Activated gamma-delta T cell treated with Interleukin-2 at 50 U/mL for 16 hours (primary cell): ENCODE measurements around the gene PLEKHN1.

ENCODE experiments used
- DNase-seq: peaks from one replicate; pipeline ENCODE4 v3.0.0-alpha.2; 2020

PLEKHN1 gene

GRCh38 chr1:931380-932172 lies 34.7 kb upstream of the PLEKHN1 start:
- DNase-seq, result no peak

GRCh38 chr1:932173-932510 lies 34.1 kb upstream of the PLEKHN1 start:
- DNase-seq, result no peak

- no peak for DNase-seq
Observed at GRCh38 chr1:932776-933602, 33.3 kb upstream of the PLEKHN1 start.

GRCh38 chr1:933603-933940 lies 32.7 kb upstream of the PLEKHN1 start:
- DNase-seq, result no peak

GRCh38 chr1:934991-935750 lies 31.1 kb upstream of the PLEKHN1 start:
- no peak for DNase-seq

DNA sequence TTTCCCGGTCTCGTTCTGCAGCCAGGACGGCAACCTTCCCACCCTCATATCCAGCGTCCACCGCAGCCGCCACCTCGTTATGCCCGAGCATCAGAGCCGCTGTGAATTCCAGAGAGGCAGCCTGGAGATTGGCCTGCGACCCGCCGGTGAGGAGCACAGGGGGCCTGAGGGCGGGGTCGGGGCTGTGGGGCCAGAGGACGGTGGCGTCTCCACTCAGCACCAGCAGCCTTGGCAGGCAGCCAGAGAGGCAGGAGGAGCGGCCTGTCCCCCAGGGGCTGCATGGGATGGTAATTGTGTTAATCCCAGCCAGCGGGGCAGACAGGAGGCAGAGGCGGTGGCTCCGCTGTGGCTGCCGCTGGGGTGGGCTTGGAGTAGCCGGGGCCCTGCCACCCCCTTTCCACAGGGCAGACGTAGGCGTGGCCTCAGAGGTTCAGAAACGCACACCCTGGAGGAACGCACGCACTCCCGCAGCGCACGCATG lies 30.5 kb upstream of the PLEKHN1 start:
- DNase-seq, result no peak

GRCh38 chr1:936348-937264 lies 29.7 kb upstream of the PLEKHN1 start:
- no peak for DNase-seq

DNA sequence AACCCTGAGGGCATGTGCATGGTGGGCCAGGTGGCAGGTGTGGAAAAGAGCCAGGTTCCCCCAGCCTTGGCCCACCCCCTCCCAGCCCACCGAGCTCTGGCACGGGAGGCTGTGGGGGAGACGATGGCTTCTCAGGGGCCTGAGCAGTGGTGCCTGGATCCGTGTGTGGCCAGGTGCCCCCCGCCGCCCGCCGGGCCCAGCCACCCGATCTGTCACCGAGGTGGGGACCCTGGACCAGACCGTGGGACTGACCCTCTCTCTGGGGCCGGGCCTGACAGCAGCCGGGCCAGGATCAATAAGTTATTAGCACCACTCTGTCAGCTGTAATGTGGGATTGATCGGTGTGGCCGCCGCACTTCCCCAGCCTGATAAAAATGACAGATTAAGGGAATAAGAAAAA lies 28.8 kb upstream of the PLEKHN1 start:
- no peak for DNase-seq

DNA sequence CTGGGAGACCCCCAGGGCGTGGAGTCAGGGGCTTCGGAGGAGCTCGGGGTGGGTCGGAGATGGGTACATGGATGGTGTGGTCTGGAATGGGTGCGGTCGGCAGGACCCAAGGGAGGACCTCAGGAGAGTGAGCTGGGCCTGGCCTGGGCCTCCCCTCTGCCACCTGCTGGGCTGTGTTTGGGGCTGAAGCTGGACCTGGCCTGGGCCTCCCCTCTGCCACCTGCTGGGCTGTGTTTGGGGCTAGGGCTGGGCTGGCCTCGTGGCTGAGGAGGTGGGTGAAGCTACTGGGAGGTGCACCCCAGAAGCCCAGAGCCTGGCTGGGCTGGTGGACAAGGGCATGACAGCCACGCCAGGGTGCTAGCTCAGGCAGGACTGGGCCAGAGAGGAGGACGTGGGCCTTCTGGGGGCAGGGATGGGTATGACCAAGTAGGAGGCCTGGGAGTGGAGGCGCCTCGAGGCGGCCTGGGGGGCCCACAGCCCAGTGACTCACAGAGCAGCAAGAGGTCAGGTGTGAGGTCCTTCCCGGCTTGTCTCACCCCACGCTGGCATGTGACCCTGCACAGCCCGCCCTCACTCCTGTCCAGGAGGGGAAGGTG lies 28.1 kb upstream of the PLEKHN1 start:
- DNase-seq, result no peak

DNA sequence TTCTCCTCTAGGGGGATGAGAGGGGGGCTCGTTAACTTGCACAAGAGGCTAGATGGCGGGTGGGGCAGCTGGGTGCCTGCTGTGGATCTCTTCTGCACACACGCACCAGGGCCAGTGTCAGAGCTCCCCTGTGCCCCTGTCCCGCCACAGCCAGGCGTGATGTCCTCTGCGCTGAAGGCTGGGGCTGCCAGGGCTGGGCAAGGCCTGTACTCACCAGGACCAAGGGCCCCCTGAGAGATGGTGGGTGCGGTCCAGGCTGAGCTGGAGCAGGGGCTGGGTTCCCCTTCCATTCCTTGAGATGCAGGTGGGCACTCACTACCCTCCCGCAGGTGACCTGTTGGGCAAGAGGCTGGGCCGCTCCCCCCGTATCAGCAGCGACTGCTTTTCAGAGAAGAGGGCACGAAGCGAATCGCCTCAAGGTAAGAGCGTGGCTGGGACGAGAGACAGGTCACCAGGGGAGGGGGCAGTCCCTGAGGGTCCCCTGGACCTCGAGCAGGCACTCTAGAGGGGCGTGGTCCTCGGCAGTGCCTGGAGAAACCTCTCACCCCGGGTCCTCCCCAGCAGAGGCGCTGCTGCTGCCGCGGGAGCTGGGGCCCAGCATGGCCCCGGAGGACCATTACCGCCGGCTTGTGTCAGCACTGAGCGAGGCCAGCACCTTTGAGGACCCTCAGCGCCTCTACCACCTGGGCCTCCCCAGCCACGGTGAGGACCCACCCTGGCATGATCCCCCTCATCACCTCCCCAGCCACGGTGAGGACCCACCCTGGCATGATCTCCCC lies 27.4 kb upstream of the PLEKHN1 start:
- DNase-seq, result no peak

DNA sequence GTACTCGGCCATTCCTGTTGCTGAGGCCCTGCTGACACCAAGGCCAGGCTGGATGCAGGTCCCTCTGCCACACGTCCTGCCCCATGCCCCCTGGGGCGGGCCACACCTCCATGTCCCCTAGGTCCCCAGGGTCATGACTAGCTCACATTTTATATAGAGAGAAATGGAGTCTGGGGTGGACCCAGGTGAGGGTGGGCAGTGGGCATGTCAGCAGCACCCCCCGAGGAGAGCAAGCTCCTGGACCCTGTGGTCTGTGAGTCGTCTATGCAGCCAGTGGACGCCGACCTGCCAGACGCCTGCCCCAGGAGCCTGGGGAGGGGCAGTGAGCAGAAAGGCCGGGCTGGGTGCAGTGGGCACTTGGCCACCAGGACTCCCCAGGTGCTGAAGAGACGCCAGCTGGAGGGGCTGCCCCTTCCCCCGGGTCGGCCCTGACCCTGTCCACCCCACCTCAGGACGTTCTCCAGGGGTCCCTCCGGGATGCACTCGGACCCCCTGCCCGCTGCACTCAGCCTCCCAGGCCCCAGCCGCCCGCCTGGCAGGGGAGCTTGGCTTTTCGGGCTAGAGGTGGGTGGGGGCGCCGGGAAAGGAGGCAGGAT lies 26.7 kb upstream of the PLEKHN1 start:
- DNase-seq, result no peak

GRCh38 chr1:940107-941014 lies 25.9 kb upstream of the PLEKHN1 start:
- DNase-seq, result no peak

DNA sequence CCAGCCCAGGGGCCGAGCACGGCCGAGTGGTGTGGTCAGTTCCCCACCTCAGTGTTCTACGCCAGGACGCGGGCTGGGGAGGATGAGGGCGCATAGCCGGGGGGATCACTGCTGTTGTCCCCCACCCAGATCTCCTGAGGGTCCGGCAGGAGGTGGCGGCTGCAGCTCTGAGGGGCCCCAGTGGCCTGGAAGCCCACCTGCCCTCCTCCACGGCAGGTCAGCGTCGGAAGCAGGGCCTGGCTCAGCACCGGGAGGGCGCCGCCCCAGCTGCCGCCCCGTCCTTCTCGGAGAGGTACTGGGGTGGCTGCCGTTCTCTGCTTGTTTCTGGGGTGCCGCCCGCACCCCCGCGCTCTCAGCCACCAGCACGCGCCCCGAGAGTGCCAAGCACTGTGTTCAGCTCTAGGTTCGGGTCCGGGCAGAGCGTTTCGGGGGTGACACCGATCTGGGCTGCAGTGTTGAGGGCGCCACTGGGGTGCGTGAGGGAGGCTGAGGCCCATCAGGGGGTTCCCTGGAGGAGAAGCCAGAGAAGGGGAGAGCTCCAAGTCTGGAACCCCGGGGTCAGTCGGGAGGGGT lies 25.2 kb upstream of the PLEKHN1 start:
- no peak for DNase-seq

- no peak for DNase-seq
Observed at GRCh38 chr1:941588-942383, 24.5 kb upstream of the PLEKHN1 start.

DNA sequence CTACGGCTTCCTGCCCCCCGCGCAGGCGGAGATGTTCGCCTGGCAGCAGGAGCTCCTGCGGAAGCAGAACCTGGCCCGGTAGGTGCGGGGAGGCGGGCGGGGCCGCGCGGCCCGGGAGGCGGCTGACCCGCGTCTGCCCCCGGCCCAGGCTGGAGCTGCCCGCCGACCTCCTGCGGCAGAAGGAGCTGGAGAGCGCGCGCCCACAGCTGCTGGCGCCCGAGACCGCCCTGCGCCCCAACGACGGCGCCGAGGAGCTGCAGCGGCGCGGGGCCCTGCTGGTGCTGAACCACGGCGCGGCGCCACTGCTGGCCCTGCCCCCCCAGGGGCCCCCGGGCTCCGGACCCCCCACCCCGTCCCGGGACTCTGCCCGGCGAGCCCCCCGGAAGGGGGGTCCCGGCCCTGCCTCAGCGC lies 23.9 kb upstream of the PLEKHN1 start:
- DNase-seq, result no peak

DNA sequence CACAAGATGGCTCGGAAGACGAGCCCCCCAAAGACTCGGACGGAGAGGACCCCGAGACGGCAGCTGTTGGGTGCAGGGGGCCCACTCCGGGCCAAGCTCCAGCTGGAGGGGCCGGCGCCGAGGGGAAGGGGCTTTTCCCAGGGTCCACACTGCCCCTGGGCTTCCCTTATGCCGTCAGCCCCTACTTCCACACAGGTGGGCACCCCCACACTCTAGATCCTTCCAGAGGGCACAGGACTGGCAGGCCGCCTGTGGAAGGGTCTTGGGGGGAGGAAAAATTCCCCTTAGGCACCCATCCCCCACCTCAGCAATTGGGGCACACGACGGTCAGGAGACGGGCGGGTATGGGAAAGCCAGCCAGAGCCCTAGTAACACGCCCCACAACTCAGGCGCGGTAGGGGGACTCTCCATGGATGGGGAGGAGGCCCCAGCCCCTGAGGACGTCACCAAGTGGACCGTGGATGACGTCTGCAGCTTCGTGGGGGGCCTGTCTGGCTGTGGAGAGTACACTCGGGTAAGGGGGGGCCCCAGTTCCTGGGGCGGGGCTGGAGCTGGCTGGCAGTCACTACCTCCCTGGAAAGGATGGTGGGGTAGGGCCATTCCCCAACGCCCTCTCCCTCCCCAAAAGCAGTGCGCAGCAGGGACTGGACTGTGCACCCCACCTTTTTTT lies 23.3 kb upstream of the PLEKHN1 start:
- DNase-seq, result no peak

DNA sequence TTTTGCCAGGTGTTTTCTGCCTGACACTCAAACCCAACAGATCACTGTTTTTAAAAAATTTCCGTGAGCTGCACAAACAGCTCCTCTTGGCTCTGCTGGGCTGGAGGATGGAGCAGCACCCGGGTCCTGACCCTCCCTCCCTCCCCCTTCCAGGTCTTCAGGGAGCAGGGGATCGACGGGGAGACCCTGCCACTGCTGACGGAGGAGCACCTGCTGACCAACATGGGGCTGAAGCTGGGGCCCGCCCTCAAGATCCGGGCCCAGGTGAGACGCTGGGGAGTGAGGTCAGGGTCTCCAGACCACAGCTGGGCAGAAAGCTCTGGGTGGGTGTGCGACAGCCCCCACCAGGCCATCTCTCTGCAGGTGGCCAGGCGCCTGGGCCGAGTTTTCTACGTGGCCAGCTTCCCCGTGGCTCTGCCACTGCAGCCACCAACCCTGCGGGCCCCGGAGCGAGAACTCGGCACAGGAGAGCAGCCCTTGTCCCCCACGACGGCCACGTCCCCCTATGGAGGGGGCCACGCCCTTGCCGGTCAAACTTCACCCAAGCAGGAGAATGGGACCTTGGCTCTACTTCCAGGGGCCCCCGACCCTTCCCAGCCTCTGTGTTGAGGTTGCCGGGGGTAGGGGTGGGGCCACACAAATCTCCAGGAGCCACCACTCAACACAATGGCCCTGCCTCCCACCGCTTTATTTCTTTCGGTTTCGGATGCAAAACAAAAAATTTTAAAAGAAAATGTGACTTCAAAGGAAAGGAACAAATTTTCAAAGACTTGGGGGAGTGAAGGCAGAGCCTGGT lies 22.5 kb upstream of the PLEKHN1 start:
- no peak for DNase-seq
